Measurements from ENCODE around the gene APEX2.
A peak's percentile ranks its signal among the peaks of the same experiment; 100 is the strongest.

The APEX2 gene

GRCh38 chrX:54995621-54996020 lies 4.5 kb upstream of the APEX2 start:
- TF ChIP-seq CTCF (IDR thresholded peaks at IDR 0.05; ENCODE audit: control extremely low read depth, extremely low read depth, low read depth, missing control alignments) = no peak
- ChIA-PET CTCF (interaction anchor here (1.3 kb wide), 1 partner anchor 11 kb away, joined by 3 read pairs; no protein-coding TSS in a partner anchor), POLR2A (no interaction called here)
- DNase-seq (ENCODE audit: extremely low spot score) = no peak

GRCh38 chrX:55004231-55004630 lies 4.1 kb downstream of the APEX2 start:
- ChIA-PET POLR2A (no interaction called here), CTCF (no interaction called here)
- DNase-seq (ENCODE audit: extremely low spot score) = peak; percentile 0
- TF ChIP-seq CTCF (IDR thresholded peaks at IDR 0.05; ENCODE audit: control extremely low read depth, extremely low read depth, low read depth, missing control alignments) = no peak

DNA sequence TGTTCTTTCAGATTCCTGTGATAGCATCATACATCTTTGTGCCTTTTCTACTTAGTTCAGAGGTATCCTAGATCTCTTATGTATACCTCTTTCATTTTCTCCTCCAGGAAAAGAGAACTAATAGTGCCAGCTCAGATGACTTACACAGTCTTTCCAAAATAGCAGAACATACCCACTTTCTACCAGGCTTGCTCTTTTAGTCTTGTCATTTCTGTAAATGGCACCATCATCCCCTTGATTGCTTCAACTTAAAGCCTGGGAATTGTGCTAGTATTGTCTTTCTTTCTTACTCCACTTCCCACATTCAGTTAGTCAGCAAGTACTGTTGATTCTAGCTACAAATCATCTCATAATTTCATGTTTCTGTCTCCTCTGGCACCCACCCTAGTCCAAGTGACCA lies 5.1 kb downstream of the APEX2 start:
- ChIA-PET POLR2A (no interaction called here), CTCF (no interaction called here)
- TF ChIP-seq CTCF (IDR thresholded peaks at IDR 0.05; ENCODE audit: control extremely low read depth, extremely low read depth, low read depth, missing control alignments) = no peak
- no peak for DNase-seq (ENCODE audit: extremely low spot score)

GRCh38 chrX:55006827-55007621 lies 6.9 kb downstream of the APEX2 start:
- TF ChIP-seq CTCF (IDR thresholded peaks at IDR 0.05; ENCODE audit: control extremely low read depth, extremely low read depth, low read depth, missing control alignments) = no peak
- ChIA-PET POLR2A (interaction anchor here (1.1 kb wide), 1 partner anchor 17 kb away, joined by 3 read pairs; no protein-coding TSS in a partner anchor), CTCF (interaction anchor here (1.4 kb wide), 1 partner anchor 13 kb away, joined by 3 read pairs; the partner anchor contains the start of gene PFKFB1)
- DNase-seq (ENCODE audit: extremely low spot score) = no peak

GRCh38 chrX:55007656-55008055 lies 7.5 kb downstream of the APEX2 start:
- TF ChIP-seq CTCF (IDR thresholded peaks at IDR 0.05; ENCODE audit: control extremely low read depth, extremely low read depth, low read depth, missing control alignments) = no peak
- no peak for DNase-seq (ENCODE audit: extremely low spot score)
- CTCF ChIA-PET = interaction anchor here (1.4 kb wide), 1 partner anchor 14 kb away, joined by 3 read pairs; the partner anchor contains the start of gene PFKFB1
- POLR2A ChIA-PET = no interaction called here

GRCh38 chrX:55008571-55009358 lies 8.6 kb downstream of the APEX2 start:
- ChIA-PET CTCF (interaction anchor here (1.2 to 1.4 kb wide), 2 partner anchors 9 to 48 kb away, joined by 3 to 5 read pairs; no protein-coding TSS in a partner anchor), POLR2A (interaction anchor here (0.9 kb wide), 1 partner anchor 9 kb away, joined by 4 read pairs; no protein-coding TSS in a partner anchor)
- DNase-seq (ENCODE audit: extremely low spot score) = no peak
- no peak for TF ChIP-seq CTCF (IDR thresholded peaks at IDR 0.05; ENCODE audit: control extremely low read depth, extremely low read depth, low read depth, missing control alignments)
